Measurements from ENCODE around the gene ACKR2. TPM values are rescaled to one million over a fixed set of nuclear protein-coding genes. Genes with fewer than 3 reads are reported as not detected.

The ACKR2 gene
- total and polyA plus RNA-seq, 2 experiments from 2014 or later = 0.35 TPM; not detected in 1

GRCh38 chr3:42892169-42892568, 82.9 kb downstream of the ACKR2 start (continued):
- TF ChIP-seq, protein P1, sequence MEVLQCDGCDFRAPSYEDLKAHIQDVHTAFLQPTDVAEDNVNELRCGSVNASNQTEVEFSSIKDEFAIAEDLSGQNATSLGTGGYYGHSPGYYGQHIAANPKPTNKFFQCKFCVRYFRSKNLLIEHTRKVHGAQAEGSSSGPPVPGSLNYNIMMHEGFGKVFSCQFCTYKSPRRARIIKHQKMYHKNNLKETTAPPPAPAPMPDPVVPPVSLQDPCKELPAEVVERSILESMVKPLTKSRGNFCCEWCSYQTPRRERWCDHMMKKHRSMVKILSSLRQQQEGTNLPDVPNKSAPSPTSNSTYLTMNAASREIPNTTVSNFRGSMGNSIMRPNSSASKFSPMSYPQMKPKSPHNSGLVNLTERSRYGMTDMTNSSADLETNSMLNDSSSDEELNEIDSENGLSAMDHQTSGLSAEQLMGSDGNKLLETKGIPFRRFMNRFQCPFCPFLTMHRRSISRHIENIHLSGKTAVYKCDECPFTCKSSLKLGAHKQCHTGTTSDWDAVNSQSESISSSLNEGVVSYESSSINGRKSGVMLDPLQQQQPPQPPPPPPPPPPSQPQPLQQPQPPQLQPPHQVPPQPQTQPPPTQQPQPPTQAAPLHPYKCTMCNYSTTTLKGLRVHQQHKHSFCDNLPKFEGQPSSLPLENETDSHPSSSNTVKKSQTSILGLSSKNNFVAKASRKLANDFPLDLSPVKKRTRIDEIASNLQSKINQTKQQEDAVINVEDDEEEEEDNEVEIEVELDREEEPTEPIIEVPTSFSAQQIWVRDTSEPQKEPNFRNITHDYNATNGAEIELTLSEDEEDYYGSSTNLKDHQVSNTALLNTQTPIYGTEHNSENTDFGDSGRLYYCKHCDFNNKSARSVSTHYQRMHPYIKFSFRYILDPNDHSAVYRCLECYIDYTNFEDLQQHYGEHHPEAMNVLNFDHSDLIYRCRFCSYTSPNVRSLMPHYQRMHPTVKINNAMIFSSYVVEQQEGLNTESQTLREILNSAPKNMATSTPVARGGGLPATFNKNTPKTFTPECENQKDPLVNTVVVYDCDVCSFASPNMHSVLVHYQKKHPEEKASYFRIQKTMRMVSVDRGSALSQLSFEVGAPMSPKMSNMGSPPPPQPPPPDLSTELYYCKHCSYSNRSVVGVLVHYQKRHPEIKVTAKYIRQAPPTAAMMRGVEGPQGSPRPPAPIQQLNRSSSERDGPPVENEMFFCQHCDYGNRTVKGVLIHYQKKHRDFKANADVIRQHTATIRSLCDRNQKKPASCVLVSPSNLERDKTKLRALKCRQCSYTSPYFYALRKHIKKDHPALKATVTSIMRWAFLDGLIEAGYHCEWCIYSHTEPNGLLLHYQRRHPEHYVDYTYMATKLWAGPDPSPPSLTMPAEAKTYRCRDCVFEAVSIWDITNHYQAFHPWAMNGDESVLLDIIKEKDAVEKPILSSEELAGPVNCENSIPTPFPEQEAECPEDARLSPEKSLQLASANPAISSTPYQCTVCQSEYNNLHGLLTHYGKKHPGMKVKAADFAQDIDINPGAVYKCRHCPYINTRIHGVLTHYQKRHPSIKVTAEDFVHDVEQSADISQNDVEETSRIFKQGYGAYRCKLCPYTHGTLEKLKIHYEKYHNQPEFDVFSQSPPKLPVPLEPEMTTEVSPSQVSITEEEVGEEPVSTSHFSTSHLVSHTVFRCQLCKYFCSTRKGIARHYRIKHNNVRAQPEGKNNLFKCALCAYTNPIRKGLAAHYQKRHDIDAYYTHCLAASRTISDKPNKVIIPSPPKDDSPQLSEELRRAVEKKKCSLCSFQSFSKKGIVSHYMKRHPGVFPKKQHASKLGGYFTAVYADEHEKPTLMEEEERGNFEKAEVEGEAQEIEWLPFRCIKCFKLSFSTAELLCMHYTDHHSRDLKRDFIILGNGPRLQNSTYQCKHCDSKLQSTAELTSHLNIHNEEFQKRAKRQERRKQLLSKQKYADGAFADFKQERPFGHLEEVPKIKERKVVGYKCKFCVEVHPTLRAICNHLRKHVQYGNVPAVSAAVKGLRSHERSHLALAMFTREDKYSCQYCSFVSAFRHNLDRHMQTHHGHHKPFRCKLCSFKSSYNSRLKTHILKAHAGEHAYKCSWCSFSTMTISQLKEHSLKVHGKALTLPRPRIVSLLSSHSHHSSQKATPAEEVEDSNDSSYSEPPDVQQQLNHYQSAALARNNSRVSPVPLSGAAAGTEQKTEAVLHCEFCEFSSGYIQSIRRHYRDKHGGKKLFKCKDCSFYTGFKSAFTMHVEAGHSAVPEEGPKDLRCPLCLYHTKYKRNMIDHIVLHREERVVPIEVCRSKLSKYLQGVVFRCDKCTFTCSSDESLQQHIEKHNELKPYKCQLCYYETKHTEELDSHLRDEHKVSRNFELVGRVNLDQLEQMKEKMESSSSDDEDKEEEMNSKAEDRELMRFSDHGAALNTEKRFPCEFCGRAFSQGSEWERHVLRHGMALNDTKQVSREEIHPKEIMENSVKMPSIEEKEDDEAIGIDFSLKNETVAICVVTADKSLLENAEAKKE (CRISPR knock-in tag; IDR thresholded peaks at IDR 0.05) = no peak
- TF ChIP-seq, protein P2, sequence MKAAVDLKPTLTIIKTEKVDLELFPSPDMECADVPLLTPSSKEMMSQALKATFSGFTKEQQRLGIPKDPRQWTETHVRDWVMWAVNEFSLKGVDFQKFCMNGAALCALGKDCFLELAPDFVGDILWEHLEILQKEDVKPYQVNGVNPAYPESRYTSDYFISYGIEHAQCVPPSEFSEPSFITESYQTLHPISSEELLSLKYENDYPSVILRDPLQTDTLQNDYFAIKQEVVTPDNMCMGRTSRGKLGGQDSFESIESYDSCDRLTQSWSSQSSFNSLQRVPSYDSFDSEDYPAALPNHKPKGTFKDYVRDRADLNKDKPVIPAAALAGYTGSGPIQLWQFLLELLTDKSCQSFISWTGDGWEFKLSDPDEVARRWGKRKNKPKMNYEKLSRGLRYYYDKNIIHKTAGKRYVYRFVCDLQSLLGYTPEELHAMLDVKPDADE (IDR thresholded peaks at IDR 0.05) = no peak
- no peak for TF ChIP-seq STAT1 (IDR thresholded peaks at IDR 0.05; ENCODE audit: unreplicated experiment)
- TF ChIP-seq NANOG (IDR thresholded peaks at IDR 0.05; ENCODE audit: borderline replicate concordance) = no peak
- no peak for TF ChIP-seq POLR2AphosphoS5 (IDR thresholded peaks at IDR 0.05; ENCODE audit: low read depth)
- no peak for TF ChIP-seq ZNF114 (CRISPR knock-in tag; IDR thresholded peaks at IDR 0.05)

DNA sequence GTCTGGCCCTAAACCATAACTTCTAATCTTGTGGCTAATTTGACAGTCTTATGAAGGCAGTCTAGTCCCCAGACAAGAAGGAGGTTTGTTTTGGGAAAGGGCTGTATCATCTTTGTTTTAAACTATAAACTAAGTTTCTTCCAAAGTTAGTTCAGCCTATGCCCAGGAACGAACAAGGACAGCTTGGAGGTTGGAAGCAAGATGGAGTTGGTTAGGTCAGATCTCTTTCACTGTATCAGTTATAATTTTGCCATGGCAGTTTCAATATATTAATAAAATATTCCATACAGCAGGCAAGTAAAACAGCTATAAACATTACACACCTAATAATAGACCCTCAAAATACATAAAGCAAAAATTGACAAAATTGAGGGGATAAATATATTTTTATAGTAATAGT, 83.6 kb downstream of the ACKR2 start:
- Mint-ChIP-seq H3K27ac (no peak overlapping the region), H3K4me1 (peaks cover 47% of the 10 kb centered on the region), H3K36me3 (ENCODE audit: low read depth) (no peaks in the 10 kb centered on the region; the same call in 2 of the 3 replicates), H3K27me3 (ENCODE audit: insufficient read depth, low read depth, poor library complexity) (peaks cover 3% of the 10 kb centered on the region), H3K4me3 (no peak overlapping the region), H3K9me3 (no peaks in the 10 kb centered on the region)
- ATAC-seq (no peak), DNase-seq (ENCODE audit: low spot score) (no peak)
- Histone ChIP-seq H3K4me2 (no peak overlapping the region), H3K79me2 (replicated peaks; ENCODE audit: insufficient read depth) (no peaks in the 10 kb centered on the region), H3K36me3 (ENCODE audit: insufficient read depth) (no peaks in the 10 kb centered on the region), H4K20me1 (replicated peaks; ENCODE audit: insufficient read depth) (no peaks in the 10 kb centered on the region), H2AFZ (no peak overlapping the region), H3K27ac (ENCODE audit: low read depth) (peak overlapping the region; percentile 96), H3F3A (replicated peaks; ENCODE audit: low read depth) (0 out of 2 replicates have a peak, but pooled peaks cover 3% of the 10 kb centered on the region), H3K27me3 (ENCODE audit: insufficient read depth) (no peaks in the 10 kb centered on the region), H3K4me3 (no peak overlapping the region), H3K4me1 (ENCODE audit: insufficient read depth) (peaks cover 35% of the 10 kb centered on the region), H3K9me2 (ENCODE audit: insufficient read depth) (peaks cover 17% of the 10 kb centered on the region)
- TF ChIP-seq, protein P2 (IDR thresholded peaks at IDR 0.05) = no peak
- TF ChIP-seq EZH2phosphoT487 (IDR thresholded peaks at IDR 0.05; ENCODE audit: unreplicated experiment) = no peak
- TF ChIP-seq EZH2 (IDR thresholded peaks at IDR 0.05; ENCODE audit: low read depth, unreplicated experiment) = no peak
- TF ChIP-seq JUNB (IDR thresholded peaks at IDR 0.05; ENCODE audit: unreplicated experiment) = no peak
- no peak for TF ChIP-seq ZNF331 (CRISPR knock-in tag; IDR thresholded peaks at IDR 0.05; ENCODE audit: low read depth)
- no peak for TF ChIP-seq POLR2AphosphoS5 (IDR thresholded peaks at IDR 0.05; ENCODE audit: low read depth)
- TF ChIP-seq, protein P3, sequence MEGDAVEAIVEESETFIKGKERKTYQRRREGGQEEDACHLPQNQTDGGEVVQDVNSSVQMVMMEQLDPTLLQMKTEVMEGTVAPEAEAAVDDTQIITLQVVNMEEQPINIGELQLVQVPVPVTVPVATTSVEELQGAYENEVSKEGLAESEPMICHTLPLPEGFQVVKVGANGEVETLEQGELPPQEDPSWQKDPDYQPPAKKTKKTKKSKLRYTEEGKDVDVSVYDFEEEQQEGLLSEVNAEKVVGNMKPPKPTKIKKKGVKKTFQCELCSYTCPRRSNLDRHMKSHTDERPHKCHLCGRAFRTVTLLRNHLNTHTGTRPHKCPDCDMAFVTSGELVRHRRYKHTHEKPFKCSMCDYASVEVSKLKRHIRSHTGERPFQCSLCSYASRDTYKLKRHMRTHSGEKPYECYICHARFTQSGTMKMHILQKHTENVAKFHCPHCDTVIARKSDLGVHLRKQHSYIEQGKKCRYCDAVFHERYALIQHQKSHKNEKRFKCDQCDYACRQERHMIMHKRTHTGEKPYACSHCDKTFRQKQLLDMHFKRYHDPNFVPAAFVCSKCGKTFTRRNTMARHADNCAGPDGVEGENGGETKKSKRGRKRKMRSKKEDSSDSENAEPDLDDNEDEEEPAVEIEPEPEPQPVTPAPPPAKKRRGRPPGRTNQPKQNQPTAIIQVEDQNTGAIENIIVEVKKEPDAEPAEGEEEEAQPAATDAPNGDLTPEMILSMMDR (conservative IDR thresholded peaks at IDR 0.05; ENCODE audit: low read depth in 2 of 2) = no peak

Data from GM23338 (cell line).